GM23338 (cell line): ENCODE results near the gene POU3F1.

Experiments used
- CTCF ChIP-seq, 2 experiments: fragments of 200-600 bp in 1 of 2; sonication (generic) in 1 of 2; conservative IDR thresholded peaks; 2 replicates each; pipeline versions ENCODE4 v1.5.1 to v1.6.1; 2016 to 2017; ENCODE audit warnings: antibody characterized with exemption in 2 of 2, low read depth in 2 of 2, mild to moderate bottlenecking in 2 of 2, moderate library complexity in 1 of 2
- POLR2AphosphoS5 ChIP-seq: IDR thresholded peaks from 2 replicates; pipeline ENCODE4 v1.6.1; 2016; ENCODE audit warnings: antibody characterized with exemption, low read depth
- TF ChIP-seq, protein P1 (sequence below): IDR thresholded peaks from one replicate; pipeline ENCODE4 v1.6.1; 2018; ENCODE audit warnings: antibody characterized with exemption; ENCODE audit not compliant: unreplicated experiment

- TF ChIP-seq CTCF (conservative IDR thresholded peaks at IDR 0.05; ENCODE audit: low read depth in 2 of 2), result no peak
- TF ChIP-seq, protein P1, sequence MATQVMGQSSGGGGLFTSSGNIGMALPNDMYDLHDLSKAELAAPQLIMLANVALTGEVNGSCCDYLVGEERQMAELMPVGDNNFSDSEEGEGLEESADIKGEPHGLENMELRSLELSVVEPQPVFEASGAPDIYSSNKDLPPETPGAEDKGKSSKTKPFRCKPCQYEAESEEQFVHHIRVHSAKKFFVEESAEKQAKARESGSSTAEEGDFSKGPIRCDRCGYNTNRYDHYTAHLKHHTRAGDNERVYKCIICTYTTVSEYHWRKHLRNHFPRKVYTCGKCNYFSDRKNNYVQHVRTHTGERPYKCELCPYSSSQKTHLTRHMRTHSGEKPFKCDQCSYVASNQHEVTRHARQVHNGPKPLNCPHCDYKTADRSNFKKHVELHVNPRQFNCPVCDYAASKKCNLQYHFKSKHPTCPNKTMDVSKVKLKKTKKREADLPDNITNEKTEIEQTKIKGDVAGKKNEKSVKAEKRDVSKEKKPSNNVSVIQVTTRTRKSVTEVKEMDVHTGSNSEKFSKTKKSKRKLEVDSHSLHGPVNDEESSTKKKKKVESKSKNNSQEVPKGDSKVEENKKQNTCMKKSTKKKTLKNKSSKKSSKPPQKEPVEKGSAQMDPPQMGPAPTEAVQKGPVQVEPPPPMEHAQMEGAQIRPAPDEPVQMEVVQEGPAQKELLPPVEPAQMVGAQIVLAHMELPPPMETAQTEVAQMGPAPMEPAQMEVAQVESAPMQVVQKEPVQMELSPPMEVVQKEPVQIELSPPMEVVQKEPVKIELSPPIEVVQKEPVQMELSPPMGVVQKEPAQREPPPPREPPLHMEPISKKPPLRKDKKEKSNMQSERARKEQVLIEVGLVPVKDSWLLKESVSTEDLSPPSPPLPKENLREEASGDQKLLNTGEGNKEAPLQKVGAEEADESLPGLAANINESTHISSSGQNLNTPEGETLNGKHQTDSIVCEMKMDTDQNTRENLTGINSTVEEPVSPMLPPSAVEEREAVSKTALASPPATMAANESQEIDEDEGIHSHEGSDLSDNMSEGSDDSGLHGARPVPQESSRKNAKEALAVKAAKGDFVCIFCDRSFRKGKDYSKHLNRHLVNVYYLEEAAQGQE, result no peak
- no peak for TF ChIP-seq POLR2AphosphoS5
Observed at GRCh38 chr1:38014724-38015424, 31.7 kb downstream of the POU3F1 start.
